SK-N-SH (cell line): Measurements from ENCODE around the gene REEP1. TPM values are rescaled to one million over a fixed set of nuclear protein-coding genes. Genes with fewer than 3 reads are reported as not detected.

Source experiments
- CTCF ChIA-PET: fragments of 300-600, 350-600 bp; formaldehyde crosslinking; extraction: SDS; loops from one replicate; lab custom pipeline; 2021; lab: Yijun Ruan, JAX
- POLR2A ChIA-PET: fragments of 350-600 bp; sonication (Branson Sonifier 250); formaldehyde crosslinking; extraction: SDS; loops from one replicate; lab custom pipeline; 2020; ENCODE audit warnings: antibody characterized with exemption, inconsistent platforms; lab: Yijun Ruan, JAX
- DNase-seq: peaks from one replicate; pipeline ENCODE4 v3.0.0; 2012
- H2AFZ ChIP-seq: fragments of 200-600 bp; sonication (generic); 2 replicates; pipeline ENCODE4 v1.8.1; 2016; ENCODE audit warnings: antibody characterized with exemption, mild to moderate bottlenecking, low read depth
- H3F3A ChIP-seq: fragments of 200-600 bp; sonication (generic); replicated peaks from 2 replicates; pipeline ENCODE3; 2016; ENCODE audit warnings: antibody characterized with exemption, mild to moderate bottlenecking; ENCODE audit not compliant: insufficient read depth
- H3K27ac ChIP-seq, 2 experiments: fragments of 200-500 bp in 1 of 2; fragments of 200-600 bp in 1 of 2; sonication (Bioruptor generic) in 1 of 2; sonication (generic), shearing (Covaris generic) in 1 of 2; 2 replicates each; pipeline versions ENCODE4 v1.5.1 to v1.6.1; 2014 to 2016; ENCODE audit warnings: low read depth in 2 of 2, inconsistent platforms in 1 of 2, low read length in 1 of 2, mild to moderate bottlenecking in 1 of 2, mixed read lengths in 1 of 2
- H3K27me3 ChIP-seq: fragments of 200-600 bp; sonication (generic), shearing (Covaris generic); 2 replicates; pipeline ENCODE4 v1.6.1; 2016; ENCODE audit warnings: mixed run types; ENCODE audit not compliant: insufficient read depth
- H3K36me3 ChIP-seq, 2 experiments: fragments of 200-500 bp in 1 of 2; fragments of 200-600 bp in 1 of 2; sonication (Bioruptor generic) in 1 of 2; sonication (generic) in 1 of 2; replicated peaks in 1 of 2; 2 replicates each; pipeline versions ENCODE3 to v1.5.1; 2014 to 2016; ENCODE audit warnings: low read length in 1 of 2, mild to moderate bottlenecking in 1 of 2; ENCODE audit not compliant: insufficient read depth in 2 of 2, control insufficient read depth in 1 of 2
- H3K4me1 ChIP-seq, 2 experiments: fragments of 200-500 bp in 1 of 2; fragments of 200-600 bp in 1 of 2; sonication (Bioruptor generic) in 1 of 2; sonication (generic), shearing (Covaris generic) in 1 of 2; 2 replicates each; pipeline versions ENCODE4 v1.5.1 to v1.6.1; 2014 to 2016; ENCODE audit warnings: low read depth in 1 of 2, low read length in 1 of 2, mixed run types in 1 of 2; ENCODE audit not compliant: insufficient read depth in 2 of 2, control insufficient read depth in 1 of 2
- H3K4me2 ChIP-seq: fragments of 200-600 bp; sonication (generic), shearing (Covaris generic); 2 replicates; pipeline ENCODE4 v1.6.1; 2017; ENCODE audit warnings: mixed run types
- H3K4me3 ChIP-seq, 2 experiments: fragments of 200-500 bp in 1 of 2; fragments of 200-600 bp in 1 of 2; sonication (Bioruptor generic) in 1 of 2; sonication (generic), shearing (Covaris generic) in 1 of 2; 2 replicates each; pipeline versions ENCODE4 v1.5.1 to v1.8.1; 2014 to 2016; ENCODE audit warnings: low read depth in 2 of 2, inconsistent platforms in 1 of 2, low read length in 1 of 2, mild to moderate bottlenecking in 1 of 2, mixed read lengths in 1 of 2, moderate library complexity in 1 of 2
- H3K79me2 ChIP-seq: fragments of 200-600 bp; sonication (generic); 2 replicates; pipeline ENCODE4 v1.8.1; 2017; ENCODE audit warnings: mild to moderate bottlenecking; ENCODE audit not compliant: insufficient read depth
- H3K9ac ChIP-seq: fragments of 200-600 bp; sonication (generic); 2 replicates; pipeline ENCODE4 v1.6.1; 2017; ENCODE audit warnings: mixed run types
- H3K9me2 ChIP-seq: fragments of 200-600 bp; sonication (generic); 2 replicates; pipeline ENCODE4 v1.6.1; 2017; ENCODE audit warnings: mixed run types
- H3K9me3 ChIP-seq: fragments of 200-600 bp; sonication (generic); 2 replicates; pipeline ENCODE4 v1.6.1; 2017; ENCODE audit warnings: mixed run types, mild to moderate bottlenecking, moderate library complexity
- H4K20me1 ChIP-seq: fragments of 200-600 bp; sonication (generic); 2 replicates; pipeline ENCODE4 v1.6.1; 2017; ENCODE audit warnings: mild to moderate bottlenecking, mixed run types; ENCODE audit not compliant: insufficient read depth
- ELF1 ChIP-seq: IDR thresholded peaks from 2 replicates; pipeline ENCODE4 v1.4.0; 2012
- EZH2phosphoT487 ChIP-seq: fragments of 200-600 bp; sonication (generic); IDR thresholded peaks from 2 replicates; pipeline ENCODE4 v1.6.1; 2017; ENCODE audit warnings: low read depth, mixed run types, mild to moderate bottlenecking, antibody characterized with exemption, moderate library complexity, borderline replicate concordance
- FOXM1 ChIP-seq: IDR thresholded peaks from 2 replicates; pipeline ENCODE4 v1.4.0; 2012; ENCODE audit warnings: low read depth, mild to moderate bottlenecking
- JUND ChIP-seq: IDR thresholded peaks from 2 replicates; pipeline ENCODE4 v1.4.0; 2012
- MAX ChIP-seq: IDR thresholded peaks from 2 replicates; pipeline ENCODE4 v1.4.0; 2012; ENCODE audit warnings: low read depth
- NRF1 ChIP-seq: IDR thresholded peaks from 2 replicates; pipeline ENCODE4 v1.6.1; 2012; ENCODE audit warnings: low read depth, mild to moderate bottlenecking, low read length
- RAD21 ChIP-seq: IDR thresholded peaks from 2 replicates; pipeline ENCODE4 v1.6.1; 2012; ENCODE audit warnings: mild to moderate bottlenecking, low read length
- REST ChIP-seq: IDR thresholded peaks from 2 replicates; pipeline ENCODE4 v1.6.1; 2012; ENCODE audit warnings: mild to moderate bottlenecking, low read depth, low read length, moderate library complexity
- TAF1 ChIP-seq: IDR thresholded peaks from 2 replicates; pipeline ENCODE4 v1.6.1; 2012; ENCODE audit warnings: low read depth, mild to moderate bottlenecking, low read length, moderate library complexity, borderline replicate concordance
- USF1 ChIP-seq: IDR thresholded peaks from 2 replicates; pipeline ENCODE4 v1.4.0; 2012; ENCODE audit warnings: low read depth, borderline replicate concordance
- USF2 ChIP-seq: fragments of 150-350 bp; IDR thresholded peaks from 2 replicates; pipeline ENCODE4 v1.6.1; 2017; ENCODE audit warnings: antibody characterized with exemption, low read length, low read depth, borderline replicate concordance
- YY1 ChIP-seq: IDR thresholded peaks from 2 replicates; pipeline ENCODE4 v1.4.0; 2012; ENCODE audit warnings: low read depth, mild to moderate bottlenecking
- WGBS: methylation state at CpG from one replicate; pipeline ENCODE4 v1.1.6; 2017; ENCODE audit warnings: low lambda C conversion rate; 5-methylcytosine and 5-hydroxymethylcytosine counted together
- polyA plus RNA-seq, 3 experiments: library from polyadenylated mRNA; depleted of rRNA; stranded (reverse); fragments of >200 nt; gene quantifications; 2 replicates each; pipeline ENCODE4 v1.2.3, GENCODE V29; 2012
- small RNA-seq, 7 experiments: library from RNA; depleted of rRNA; stranded (forward); fragments of <200 nt; gene quantifications; one replicate each; pipeline ENCODE3, GENCODE V24; 2012

The REEP1 gene
- polyA plus RNA-seq, 1 of the 3 experiments (the other 2 are of a cell fraction): 0.13 TPM

GRCh38 chr2:86170449-86170848, 167.0 kb downstream of the REEP1 start:
- Histone ChIP-seq H4K20me1 (no peaks in the 10 kb centered on the region), H3K4me2 (no peak overlapping the region), H3K9me3 (no peaks in the 10 kb centered on the region), H2AFZ (no peak overlapping the region), H3K36me3 (peaks cover 44 to 61% of the 10 kb centered on the region in 2 experiments), H3K9me2 (no peaks in the 10 kb centered on the region), H3K27ac (no peak overlapping the region), H3F3A (peaks cover 10% of the 10 kb centered on the region), H3K4me3 (no peak overlapping the region), H3K27me3 (no peaks in the 10 kb centered on the region), H3K4me1 (no peaks in the 10 kb centered on the region; a peak in 1 of 4 replicates), H3K79me2 (peaks cover 27% of the 10 kb centered on the region), H3K9ac (no peak overlapping the region)
- ChIA-PET CTCF (interaction anchor here (1.8 kb wide), 1 partner anchor 202 kb away, joined by 4 read pairs; no protein-coding TSS in a partner anchor), POLR2A (no interaction called here)
- no peak for DNase-seq
- TF ChIP-seq USF2: no peak
- TF ChIP-seq YY1: no peak
- no peak for TF ChIP-seq ELF1
- TF ChIP-seq RAD21: no peak
- TF ChIP-seq EZH2phosphoT487: no peak
- no peak for TF ChIP-seq TAF1
- TF ChIP-seq USF1: no peak
- TF ChIP-seq MAX: no peak
- no peak for TF ChIP-seq FOXM1
- no peak for TF ChIP-seq REST
- TF ChIP-seq NRF1: no peak
- no peak for TF ChIP-seq JUND
- WGBS: 99% methylated on average over 4 of the region's 4 CpGs

Small RNA genes within 50 kb of the gene (small RNA-seq; reads per million reads assigned to genes)
- gene MIR4779 (0 to 2.9 (median 0) reads per million in 7 experiments), gene RF00096 (0 reads per million in 7 experiments), gene RF00413 (0 to 0.11 (median 0) reads per million in 7 experiments)

Other genes with a start within 250 kb of the REEP1 start
- gene POLR1A, start 231.7 kb downstream of the REEP1 start, polyA plus RNA-seq (2012; rRNA removed): 5.5 and 6.1 TPM in 2 replicates
- gene PTCD3, start 231.4 kb downstream of the REEP1 start, polyA plus RNA-seq (2012; rRNA removed): 44.5 and 55.1 TPM in 2 replicates
- 36.3 and 48.5 TPM in 2 replicates for gene IMMT, start 142.2 kb downstream of the REEP1 start, polyA plus RNA-seq (2012; rRNA removed)
- 33.0 and 36.6 TPM in 2 replicates for gene MRPL35, start 138.2 kb downstream of the REEP1 start, polyA plus RNA-seq (2012; rRNA removed)
- 13.7 and 20.4 TPM in 2 replicates for gene KDM3A, start 103.7 kb upstream of the REEP1 start, polyA plus RNA-seq (2012; rRNA removed)
- gene CHMP3, start 225.8 kb upstream of the REEP1 start, polyA plus RNA-seq (2012; rRNA removed): 75.3 and 85.5 TPM in 2 replicates